ENCODE measurements around the gene RNASEH1.

RNASEH1 gene

GRCh38 chr2:3588084-3588483, 30.0 kb upstream of the RNASEH1 start:
- no peak for DNase-seq (ENCODE audit: low read depth, low spot score)
- Histone ChIP-seq H3K27me3 (ENCODE audit: control insufficient read depth, insufficient read depth, low read length) (no peaks in the 10 kb centered on the region), H3K4me1 (ENCODE audit: control insufficient read depth, insufficient read depth, low read length) (no peaks in the 10 kb centered on the region), H3K36me3 (ENCODE audit: control insufficient read depth, insufficient read depth, low read length) (no peaks in the 10 kb centered on the region), H3K4me3 (ENCODE audit: low read length) (no peak overlapping the region), H3K27ac (ENCODE audit: low read length) (no peak overlapping the region), H3K9me3 (ENCODE audit: control insufficient read depth, insufficient read depth, low read length) (no peaks in the 10 kb centered on the region)
- WGBS (ENCODE audit: insufficient coverage, insufficient read length), result no CpG with 5 or more reads among the region's 7 CpGs

GRCh38 chr2:3587432-3587831, 29.3 kb upstream of the RNASEH1 start:
- Histone ChIP-seq H3K27me3 (ENCODE audit: control insufficient read depth, insufficient read depth, low read length) (no peaks in the 10 kb centered on the region), H3K27ac (ENCODE audit: low read length) (no peak overlapping the region), H3K4me3 (ENCODE audit: low read length) (no peak overlapping the region), H3K9me3 (ENCODE audit: control insufficient read depth, insufficient read depth, low read length) (no peaks in the 10 kb centered on the region), H3K36me3 (ENCODE audit: control insufficient read depth, insufficient read depth, low read length) (no peaks in the 10 kb centered on the region), H3K4me1 (ENCODE audit: control insufficient read depth, insufficient read depth, low read length) (no peaks in the 10 kb centered on the region)
- no peak for DNase-seq (ENCODE audit: low read depth, low spot score)
- no CpG with 5 or more reads among the region's 6 CpGs for WGBS (ENCODE audit: insufficient coverage, insufficient read length)

- H3K4me3 ChIP-seq (ENCODE audit: low read length), result no peak overlapping the region
- no CpG with 5 or more reads among the region's 5 CpGs for WGBS (ENCODE audit: insufficient coverage, insufficient read length)
- no peak for DNase-seq (ENCODE audit: low read depth, low spot score)
- H3K36me3 ChIP-seq (ENCODE audit: control insufficient read depth, insufficient read depth, low read length), result no peaks in the 10 kb centered on the region
- H3K27me3 ChIP-seq (ENCODE audit: control insufficient read depth, insufficient read depth, low read length), result no peaks in the 10 kb centered on the region
- no peaks in the 10 kb centered on the region for H3K4me1 ChIP-seq (ENCODE audit: control insufficient read depth, insufficient read depth, low read length)
- no peak overlapping the region for H3K27ac ChIP-seq (ENCODE audit: low read length)
- no peaks in the 10 kb centered on the region for H3K9me3 ChIP-seq (ENCODE audit: control insufficient read depth, insufficient read depth, low read length)
Measured at GRCh38 chr2:3587021-3587420, 28.9 kb upstream of the RNASEH1 start.

- no peak for DNase-seq (ENCODE audit: low read depth, low spot score)
- no peaks in the 10 kb centered on the region for H3K27me3 ChIP-seq (ENCODE audit: control insufficient read depth, insufficient read depth, low read length)
- no peak overlapping the region for H3K4me3 ChIP-seq (ENCODE audit: low read length)
- H3K36me3 ChIP-seq (ENCODE audit: control insufficient read depth, insufficient read depth, low read length), result peaks cover 8% of the 10 kb centered on the region
- H3K27ac ChIP-seq (ENCODE audit: low read length), result no peak overlapping the region
- no CpG with 5 or more reads among the region's 16 CpGs for WGBS (ENCODE audit: insufficient coverage, insufficient read length)
- no peaks in the 10 kb centered on the region for H3K9me3 ChIP-seq (ENCODE audit: control insufficient read depth, insufficient read depth, low read length)
- H3K4me1 ChIP-seq (ENCODE audit: control insufficient read depth, insufficient read depth, low read length), result no peaks in the 10 kb centered on the region
Measured at GRCh38 chr2:3586220-3586619, 28.1 kb upstream of the RNASEH1 start.

- Histone ChIP-seq H3K4me3 (ENCODE audit: low read length) (no peak overlapping the region), H3K9me3 (ENCODE audit: control insufficient read depth, insufficient read depth, low read length) (no peaks in the 10 kb centered on the region), H3K27me3 (ENCODE audit: control insufficient read depth, insufficient read depth, low read length) (no peaks in the 10 kb centered on the region), H3K4me1 (ENCODE audit: control insufficient read depth, insufficient read depth, low read length) (no peaks in the 10 kb centered on the region), H3K36me3 (ENCODE audit: control insufficient read depth, insufficient read depth, low read length) (peaks cover 13% of the 10 kb centered on the region), H3K27ac (ENCODE audit: low read length) (no peak overlapping the region)
- DNase-seq (ENCODE audit: low read depth, low spot score), result no peak
- WGBS (ENCODE audit: insufficient coverage, insufficient read length), result no CpG with 5 or more reads among the region's 29 CpGs
Measured at GRCh38 chr2:3585261-3586109, 27.4 kb upstream of the RNASEH1 start.

- Histone ChIP-seq H3K27ac (ENCODE audit: low read length) (no peak overlapping the region), H3K4me3 (ENCODE audit: low read length) (no peak overlapping the region), H3K4me1 (ENCODE audit: control insufficient read depth, insufficient read depth, low read length) (no peaks in the 10 kb centered on the region), H3K9me3 (ENCODE audit: control insufficient read depth, insufficient read depth, low read length) (no peaks in the 10 kb centered on the region), H3K27me3 (ENCODE audit: control insufficient read depth, insufficient read depth, low read length) (no peaks in the 10 kb centered on the region), H3K36me3 (ENCODE audit: control insufficient read depth, insufficient read depth, low read length) (peaks cover 19% of the 10 kb centered on the region)
- DNase-seq (ENCODE audit: low read depth, low spot score), result no peak
- no CpG with 5 or more reads among the region's 4 CpGs for WGBS (ENCODE audit: insufficient coverage, insufficient read length)
Measured at GRCh38 chr2:3584608-3585260, 26.6 kb upstream of the RNASEH1 start.

GRCh38 chr2:3584076-3584475, 25.9 kb upstream of the RNASEH1 start:
- peaks cover 23% of the 10 kb centered on the region for H3K36me3 ChIP-seq (ENCODE audit: control insufficient read depth, insufficient read depth, low read length)
- WGBS (ENCODE audit: insufficient coverage, insufficient read length), result no CpG with 5 or more reads among the region's 6 CpGs
- no peaks in the 10 kb centered on the region for H3K27me3 ChIP-seq (ENCODE audit: control insufficient read depth, insufficient read depth, low read length)
- DNase-seq (ENCODE audit: low read depth, low spot score), result no peak
- no peak overlapping the region for H3K4me3 ChIP-seq (ENCODE audit: low read length)
- no peak overlapping the region for H3K27ac ChIP-seq (ENCODE audit: low read length)
- H3K4me1 ChIP-seq (ENCODE audit: control insufficient read depth, insufficient read depth, low read length), result no peaks in the 10 kb centered on the region
- H3K9me3 ChIP-seq (ENCODE audit: control insufficient read depth, insufficient read depth, low read length), result no peaks in the 10 kb centered on the region

GRCh38 chr2:3581367-3582262, 23.5 kb upstream of the RNASEH1 start:
- H3K27me3 ChIP-seq (ENCODE audit: control insufficient read depth, insufficient read depth, low read length), result no peaks in the 10 kb centered on the region
- no peak overlapping the region for H3K27ac ChIP-seq (ENCODE audit: low read length)
- no CpG with 5 or more reads among the region's 13 CpGs for WGBS (ENCODE audit: insufficient coverage, insufficient read length)
- H3K36me3 ChIP-seq (ENCODE audit: control insufficient read depth, insufficient read depth, low read length), result peaks cover 37% of the 10 kb centered on the region
- H3K9me3 ChIP-seq (ENCODE audit: control insufficient read depth, insufficient read depth, low read length), result no peaks in the 10 kb centered on the region
- no peak for DNase-seq (ENCODE audit: low read depth, low spot score)
- H3K4me1 ChIP-seq (ENCODE audit: control insufficient read depth, insufficient read depth, low read length), result no peaks in the 10 kb centered on the region
- H3K4me3 ChIP-seq (ENCODE audit: low read length), result no peak overlapping the region

GRCh38 chr2:3580449-3580848, 22.3 kb upstream of the RNASEH1 start:
- WGBS (ENCODE audit: insufficient coverage, insufficient read length), result no CpG with 5 or more reads among the region's 5 CpGs
- no peak for DNase-seq (ENCODE audit: low read depth, low spot score)
- Histone ChIP-seq H3K27ac (ENCODE audit: low read length) (no peak overlapping the region), H3K27me3 (ENCODE audit: control insufficient read depth, insufficient read depth, low read length) (no peaks in the 10 kb centered on the region), H3K36me3 (ENCODE audit: control insufficient read depth, insufficient read depth, low read length) (peaks cover 43% of the 10 kb centered on the region), H3K4me3 (ENCODE audit: low read length) (no peak overlapping the region), H3K9me3 (ENCODE audit: control insufficient read depth, insufficient read depth, low read length) (no peaks in the 10 kb centered on the region), H3K4me1 (ENCODE audit: control insufficient read depth, insufficient read depth, low read length) (no peaks in the 10 kb centered on the region)

- no peak overlapping the region for H3K4me3 ChIP-seq (ENCODE audit: low read length)
- DNase-seq (ENCODE audit: low read depth, low spot score), result no peak
- peaks cover 43% of the 10 kb centered on the region for H3K36me3 ChIP-seq (ENCODE audit: control insufficient read depth, insufficient read depth, low read length)
- H3K9me3 ChIP-seq (ENCODE audit: control insufficient read depth, insufficient read depth, low read length), result no peaks in the 10 kb centered on the region
- WGBS (ENCODE audit: insufficient coverage, insufficient read length), result no CpG with 5 or more reads among the region's 5 CpGs
- H3K27me3 ChIP-seq (ENCODE audit: control insufficient read depth, insufficient read depth, low read length), result no peaks in the 10 kb centered on the region
- no peak overlapping the region for H3K27ac ChIP-seq (ENCODE audit: low read length)
- no peaks in the 10 kb centered on the region for H3K4me1 ChIP-seq (ENCODE audit: control insufficient read depth, insufficient read depth, low read length)
Measured at GRCh38 chr2:3578987-3579386, 20.9 kb upstream of the RNASEH1 start.

Data from iPS DF 6.9 (cell line).